ENCODE measurements around the gene POLR2I. TPM values are rescaled to one million over a fixed set of nuclear protein-coding genes. Genes with fewer than 3 reads are reported as not detected.
"Not testable (repeated sequence)": the region's sequence is repeated elsewhere in the genome, so short reads cannot be mapped to it uniquely, and the experiment has no call there.

Gene POLR2I
- polyA plus RNA-seq, 3 donors: 46.2 to 58.4 (median 49.9) TPM

DNA sequence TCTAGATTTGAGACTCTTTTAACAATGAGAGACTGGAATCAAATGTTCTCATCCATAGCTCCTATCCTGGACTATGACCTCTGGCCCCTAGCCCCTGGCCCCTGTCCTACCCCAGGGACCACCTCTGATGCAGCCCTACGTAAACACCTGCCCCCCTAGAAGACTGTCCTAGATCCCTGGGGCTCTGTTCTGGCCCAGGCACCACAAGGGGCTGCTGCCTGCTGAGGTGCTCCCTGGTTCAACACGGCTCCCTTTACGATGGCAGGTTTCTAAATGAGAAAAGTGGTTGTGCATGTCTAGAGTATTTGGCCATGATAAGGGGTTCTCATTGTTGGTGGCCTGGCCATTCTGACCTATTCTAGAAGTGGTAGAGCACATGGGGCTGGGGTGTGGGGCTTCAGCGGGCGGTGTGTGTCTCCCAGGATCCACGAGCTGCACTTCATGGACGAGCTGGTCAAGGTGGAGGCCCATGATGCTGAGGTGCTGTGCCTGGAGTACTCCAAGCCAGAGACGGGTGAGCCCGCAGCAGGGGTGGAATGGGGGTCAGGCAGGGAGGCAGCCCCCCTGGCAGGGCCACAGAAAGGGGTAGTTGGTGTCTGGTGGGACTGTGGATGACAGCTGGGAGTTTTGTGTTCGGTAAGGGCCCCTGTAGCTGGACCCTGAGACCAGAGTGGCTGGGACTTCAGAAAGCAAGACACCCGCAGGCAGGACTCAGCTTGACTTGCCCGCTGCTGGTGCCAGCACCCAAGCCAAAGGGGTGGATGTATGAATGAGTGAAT is 30.3 kb downstream of the POLR2I start:
- no peak for DNase-seq (ENCODE audit: extremely low read depth in 1 of 11, low read depth in 9 of 11, low spot score in 4 of 11)

- DNase-seq (ENCODE audit: extremely low read depth in 1 of 11, low read depth in 9 of 11, low spot score in 4 of 11): no peak
Observed at GRCh38 chr19:36082916-36083315, 31.8 kb downstream of the POLR2I start.

DNA sequence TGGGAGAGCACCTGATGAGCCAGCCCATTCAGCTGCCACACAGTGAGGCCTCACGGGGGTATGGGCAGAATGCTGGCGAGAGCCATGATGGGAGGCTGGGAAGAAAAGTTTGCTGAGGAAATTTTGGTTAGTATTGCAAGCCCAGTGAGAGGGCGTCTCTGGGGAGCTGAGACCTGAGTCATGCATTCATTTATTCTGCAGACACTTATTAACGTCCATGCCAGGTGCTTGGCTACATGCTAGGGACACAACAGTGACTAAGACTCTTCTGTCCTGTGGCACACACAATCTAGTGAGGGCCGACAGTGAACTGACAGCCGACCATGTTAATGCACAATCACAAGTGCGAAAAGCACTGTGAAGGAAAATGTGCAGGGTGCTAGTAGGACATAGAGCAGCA is 32.8 kb downstream of the POLR2I start:
- DNase-seq (ENCODE audit: extremely low read depth in 1 of 11, low read depth in 9 of 11, low spot score in 4 of 11): no peak

GRCh38 chr19:36081385-36081784 is 33.3 kb downstream of the POLR2I start:
- DNase-seq (ENCODE audit: extremely low read depth in 1 of 11, low read depth in 9 of 11, low spot score in 4 of 11): no peak

DNA sequence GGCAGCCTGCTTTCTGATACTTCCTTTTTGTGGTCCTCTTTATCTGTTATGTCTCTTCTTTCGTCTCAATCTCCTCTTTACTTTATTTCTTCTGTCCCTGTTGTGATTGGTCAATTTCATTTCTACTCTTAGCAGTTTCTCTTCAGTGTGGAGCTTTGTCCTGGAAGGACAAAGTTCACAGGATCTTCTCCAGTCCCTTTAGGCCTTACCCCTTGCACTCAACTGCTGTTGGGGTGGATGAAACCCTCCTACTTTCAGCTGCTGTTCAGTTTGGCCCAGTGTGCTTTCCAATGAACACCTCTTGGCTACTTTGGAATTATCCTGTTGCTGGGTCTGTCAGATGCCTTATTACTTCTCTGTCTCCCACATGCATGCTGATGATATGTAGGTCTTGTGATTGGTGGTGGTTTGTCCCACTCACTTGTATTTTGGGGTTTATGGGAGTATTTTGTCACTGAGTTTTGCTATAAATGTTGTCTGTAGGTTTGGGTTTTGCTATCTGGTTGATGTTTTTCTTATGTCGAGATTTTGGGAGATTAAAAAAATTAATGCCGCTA is 35.2 kb downstream of the POLR2I start:
- no peak for DNase-seq (ENCODE audit: extremely low read depth in 1 of 11, low read depth in 9 of 11, low spot score in 4 of 11)

DNA sequence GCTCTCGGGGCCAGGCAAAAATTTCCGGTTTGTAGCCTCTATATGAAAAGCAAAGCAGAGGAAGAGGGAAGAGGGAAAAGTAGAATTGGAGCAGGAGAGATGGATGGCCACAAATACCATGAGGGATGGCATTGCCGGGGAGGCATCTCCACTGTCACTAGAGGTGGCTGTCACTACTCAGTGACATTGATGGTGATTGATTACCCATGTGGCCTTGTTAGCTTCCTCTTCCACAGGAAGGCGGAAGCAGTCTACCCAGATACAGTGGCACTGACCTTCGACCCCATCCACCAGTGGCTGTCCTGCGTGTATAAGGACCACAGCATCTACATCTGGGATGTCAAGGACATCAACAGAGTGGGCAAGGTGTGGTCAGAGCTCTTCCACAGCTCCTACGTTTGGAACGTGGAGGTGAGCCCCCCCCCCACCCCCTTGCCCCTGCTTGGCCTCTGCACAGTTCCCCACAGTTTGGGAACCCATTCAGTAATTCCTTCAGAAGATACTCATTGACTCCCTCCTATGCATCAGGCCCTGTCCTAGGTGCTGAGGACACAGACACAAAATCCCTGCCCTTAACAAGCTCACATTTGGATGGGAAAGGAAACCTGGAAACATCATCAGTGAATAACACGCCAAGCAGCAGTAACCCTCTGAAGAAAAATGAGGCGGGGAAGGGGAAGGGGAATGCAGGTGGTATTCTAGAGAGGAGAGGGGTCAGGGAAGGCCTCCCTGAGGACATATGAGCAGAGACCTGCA is 41.4 kb downstream of the POLR2I start:
- DNase-seq (ENCODE audit: extremely low read depth in 1 of 11, low read depth in 9 of 11, low spot score in 4 of 11): no peak

- DNase-seq (ENCODE audit: extremely low read depth in 1 of 11, low read depth in 9 of 11, low spot score in 4 of 11): no peak
Observed at GRCh38 chr19:36072081-36072480, 42.6 kb downstream of the POLR2I start.

DNA sequence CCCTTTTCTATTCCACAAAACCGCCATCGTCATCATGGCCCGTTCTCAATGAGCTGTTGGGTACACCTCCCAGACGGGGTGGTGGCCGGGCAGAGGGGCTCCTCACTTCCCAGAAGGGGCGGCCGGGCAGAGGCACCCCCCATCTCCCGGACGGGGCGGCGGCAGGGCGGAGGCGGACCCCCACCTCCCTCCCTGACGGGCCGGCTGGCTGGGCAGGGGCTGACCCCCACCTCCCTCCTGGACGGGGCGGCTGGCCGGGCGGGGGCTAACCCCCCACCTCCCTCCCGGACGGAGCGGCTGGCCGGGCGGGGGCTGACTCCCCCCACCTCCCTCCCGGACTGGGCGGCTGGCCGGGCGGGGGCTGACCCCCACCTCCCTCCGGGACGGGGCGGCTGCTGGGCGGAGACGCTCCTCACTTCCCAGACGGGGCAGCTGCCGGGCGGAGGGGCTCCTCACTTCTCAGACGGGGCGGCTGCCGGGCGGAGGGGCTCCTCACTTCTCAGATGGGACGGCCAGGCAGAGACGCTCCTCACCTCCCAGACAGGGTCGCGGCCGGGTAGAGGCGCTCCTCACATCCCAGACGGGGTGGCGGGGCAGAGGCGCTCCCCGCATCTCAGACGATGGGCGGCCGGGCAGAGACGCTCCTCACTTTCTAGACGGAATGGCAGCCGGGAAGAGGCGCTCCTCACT is 45.7 kb downstream of the POLR2I start:
- DNase-seq (ENCODE audit: extremely low read depth in 1 of 11, low read depth in 9 of 11, low spot score in 4 of 11): not testable (repeated sequence)

- DNase-seq (ENCODE audit: extremely low read depth in 1 of 11, low read depth in 9 of 11, low spot score in 4 of 11): no peak
Observed at GRCh38 chr19:36067681-36068080, 47.0 kb downstream of the POLR2I start.

DNA sequence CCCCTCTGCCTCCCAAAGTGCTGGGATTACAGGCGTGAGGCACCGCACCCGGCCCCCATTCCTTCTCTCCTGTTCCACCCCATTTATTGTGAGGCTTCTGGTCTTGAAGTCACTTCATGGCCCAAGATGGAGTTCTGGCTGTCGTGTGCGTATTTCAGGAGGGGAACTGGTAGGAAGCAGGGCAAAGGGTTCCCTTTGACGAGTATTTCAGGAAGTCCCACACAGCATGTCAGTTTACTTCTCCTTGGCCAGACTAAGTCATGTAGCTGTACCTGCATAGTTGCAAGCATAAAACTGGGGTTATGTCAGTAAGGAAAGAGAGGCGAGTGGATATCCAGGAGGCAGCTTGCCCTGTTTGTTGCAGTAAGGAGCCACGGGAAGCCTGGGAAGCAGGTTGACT is 49.8 kb downstream of the POLR2I start:
- DNase-seq (ENCODE audit: extremely low read depth in 1 of 11, low read depth in 9 of 11, low spot score in 4 of 11): no peak

Other genes with a start within 250 kb of the POLR2I start
- gene APLP1, start 246.3 kb downstream of the POLR2I start, polyA plus RNA-seq (ENCODE audit: insufficient read length in 3 of 3): 10 to 100 TPM; 24.2 to 27.4 (median 27.3) TPM
- 1 to 10 TPM; 2.4 to 5.9 (median 3.6) TPM for gene NFKBID, start 214.3 kb downstream of the POLR2I start, polyA plus RNA-seq (ENCODE audit: insufficient read length in 3 of 3)
- 1 to 10 TPM; 3.3 to 5.4 (median 5.3) TPM for gene HCST, start 212.3 kb downstream of the POLR2I start, polyA plus RNA-seq (ENCODE audit: insufficient read length in 3 of 3)
- 10 to 100 TPM in 2 of 3 donors, 1 to 10 TPM in 1; 9.0 to 14.3 (median 11.9) TPM for gene TYROBP, start 206.6 kb downstream of the POLR2I start, polyA plus RNA-seq (ENCODE audit: insufficient read length in 3 of 3)
- gene LRFN3, start 178.5 kb downstream of the POLR2I start, polyA plus RNA-seq (ENCODE audit: insufficient read length in 3 of 3): 10 to 100 TPM in 2 of 3 donors, 1 to 10 TPM in 1; 8.2 to 13.9 (median 13.3) TPM
- 10 to 100 TPM; 10.6 to 15.7 (median 15.3) TPM for gene SDHAF1, start 119.7 kb downstream of the POLR2I start, polyA plus RNA-seq (ENCODE audit: insufficient read length in 3 of 3)
- gene SYNE4, start 106.1 kb downstream of the POLR2I start, polyA plus RNA-seq (ENCODE audit: insufficient read length in 3 of 3): 10 to 100 TPM in 2 of 3 donors, 1 to 10 TPM in 1; 9.8 to 16.4 (median 11.8) TPM
- 10 to 100 TPM; 14.0 to 15.8 (median 15.4) TPM for gene ALKBH6, start 100.7 kb downstream of the POLR2I start, polyA plus RNA-seq (ENCODE audit: insufficient read length in 3 of 3)
- gene CLIP3, start 82.0 kb downstream of the POLR2I start, polyA plus RNA-seq (ENCODE audit: insufficient read length in 3 of 3): 10 to 100 TPM; 51.9 to 54.0 (median 53.7) TPM
- gene THAP8, start 60.6 kb downstream of the POLR2I start, polyA plus RNA-seq (ENCODE audit: insufficient read length in 3 of 3): 10 to 100 TPM in 2 of 3 donors, 1 to 10 TPM in 1; 9.0 to 14.8 (median 13.9) TPM
- 1 to 10 TPM; 4.4 to 6.2 (median 5.0) TPM for gene WDR62, start 60.0 kb downstream of the POLR2I start, polyA plus RNA-seq (ENCODE audit: insufficient read length in 3 of 3)
- gene OVOL3, start 3.7 kb downstream of the POLR2I start, polyA plus RNA-seq (ENCODE audit: insufficient read length in 3 of 3): not detected
- gene TBCB, start 593 bp upstream of the POLR2I start, polyA plus RNA-seq (ENCODE audit: insufficient read length in 3 of 3): 100 to 1,000 TPM; 107 to 146 (median 119) TPM
- gene CAPNS1, start 25.2 kb upstream of the POLR2I start, polyA plus RNA-seq (ENCODE audit: insufficient read length in 3 of 3): 100 to 1,000 TPM; 522 to 608 (median 545) TPM
- 10 to 100 TPM; 16.5 to 30.8 (median 30.2) TPM for gene COX7A1, start 37.6 kb upstream of the POLR2I start, polyA plus RNA-seq (ENCODE audit: insufficient read length in 3 of 3)
- gene ZNF565, start 99.8 kb upstream of the POLR2I start, polyA plus RNA-seq (ENCODE audit: insufficient read length in 3 of 3): 1 to 10 TPM; 7.0 to 7.8 (median 7.0) TPM
- 100 to 1,000 TPM; 123 to 168 (median 139) TPM for gene ZNF146, start 100.2 kb upstream of the POLR2I start, polyA plus RNA-seq (ENCODE audit: insufficient read length in 3 of 3)

All from renal cortex interstitium (tissue), 11 donors.